ENCODE data around the gene CREB5. TPM values are rescaled to one million over a fixed set of nuclear protein-coding genes. Genes with fewer than 3 reads are reported as not detected.

Gene CREB5
- total and polyA plus RNA-seq, 2 donors (not counting 3 experiments of a cell fraction or from before 2014, with no cell fraction given): 19.6 to 28.4 TPM

- TF ChIP-seq MAX (IDR thresholded peaks at IDR 0.05; ENCODE audit: insufficient read depth, insufficient read length) (no peak), MYC (IDR thresholded peaks at IDR 0.05; ENCODE audit: low read depth, low read length) (no peak)
- no peaks in the 10 kb centered on the region for H3K27me3 ChIP-seq (ENCODE audit: control insufficient read depth in 2 of 2, insufficient read depth in 2 of 2, low read length in 2 of 2)
- H3K79me2 ChIP-seq (ENCODE audit: control insufficient read depth, insufficient read depth, low read length): no peaks in the 10 kb centered on the region
- no TSS peak for BruUV-seq (replicated peaks)
- no peak overlapping the region for H3K9ac ChIP-seq (replicated peaks; ENCODE audit: extremely low read depth, insufficient read depth, low read length)
- no peaks in the 10 kb centered on the region for H3K36me3 ChIP-seq (ENCODE audit: control insufficient read depth in 2 of 2, extremely low read depth in 1 of 2, insufficient read depth in 2 of 2, low read length in 2 of 2)
- peaks cover 14% of the 10 kb centered on the region for H3K4me1 ChIP-seq (ENCODE audit: control insufficient read depth, extremely low read depth, insufficient read depth, low read length)
- intact Hi-C loops (cut with micrococcal nuclease) (no loop called here), dilution Hi-C loops (cut with MboI; ENCODE audit: extremely low pct_ligation_motif_present, low sequenced_read_pairs) (no loop called here)
- no peak for FAIRE-seq
- no peaks in the 10 kb centered on the region for H3K9me1 ChIP-seq (replicated peaks; ENCODE audit: control insufficient read depth, extremely low read depth, insufficient read depth, low read length)
- no peaks in the 10 kb centered on the region for H4K20me1 ChIP-seq (replicated peaks; ENCODE audit: control insufficient read depth, extremely low read depth, insufficient read depth, low read length)
- ChIA-PET CTCF (no interaction called here), POLR2A (no interaction called here)
- DNase-seq (ENCODE audit: low read depth, low spot score): no peak
- no peak overlapping the region for H3K4me3 ChIP-seq (replicated peaks in 1 of 3; ENCODE audit: insufficient read depth in 1 of 3, low read depth in 1 of 3, low read length in 3 of 3)
- no peak overlapping the region for H3K4me2 ChIP-seq (ENCODE audit: insufficient read depth, low read length)
- no peaks in the 10 kb centered on the region for H3K9me3 ChIP-seq (replicated peaks; ENCODE audit: control insufficient read depth, insufficient read depth, low read length)
- H2AFZ ChIP-seq (ENCODE audit: low read depth, low read length): no peak overlapping the region
- no peak overlapping the region for H3K27ac ChIP-seq (ENCODE audit: insufficient read depth, low read depth, low read length)
These were observed 362.1 kb downstream of the CREB5 start for GRCh38 chr7:28774261-28774988.

DNA sequence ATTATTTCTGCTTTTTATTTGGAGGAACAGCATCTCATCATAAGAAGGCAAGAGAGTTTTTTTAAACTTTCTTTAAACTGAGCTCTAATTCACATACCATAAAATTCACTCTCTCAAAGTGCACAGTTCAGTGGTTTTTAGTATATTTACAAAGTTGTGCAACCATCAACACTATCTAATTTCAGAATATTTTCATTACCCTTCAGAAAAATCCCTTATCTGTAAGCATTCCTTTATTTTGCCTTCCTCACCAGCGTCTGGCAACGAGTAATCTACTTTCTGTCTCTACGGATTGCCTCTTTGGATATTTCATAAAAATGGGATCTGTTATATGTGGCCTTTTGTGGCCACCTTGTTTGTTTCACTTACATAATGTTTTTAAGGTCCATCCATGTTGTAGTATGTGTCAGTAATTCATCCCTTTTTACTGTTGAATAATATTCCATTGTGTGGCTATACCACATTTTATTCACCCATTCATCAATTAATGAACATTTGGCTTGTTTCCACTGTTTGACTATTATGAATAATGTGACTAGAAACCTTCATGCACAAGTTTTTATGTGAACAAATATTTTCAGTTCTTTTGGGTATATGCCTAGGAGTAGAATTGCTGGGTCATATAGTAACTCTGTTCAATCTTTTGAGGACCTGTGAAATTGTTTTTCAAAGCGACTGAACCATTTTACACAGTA is 364.3 kb downstream of the CREB5 start:
- FAIRE-seq (no peak), DNase-seq (ENCODE audit: low read depth, low spot score) (no peak)
- ChIA-PET POLR2A (no interaction called here), CTCF (no interaction called here)
- dilution Hi-C loops (cut with MboI; ENCODE audit: extremely low pct_ligation_motif_present, low sequenced_read_pairs): no loop called here
- H2AFZ ChIP-seq (ENCODE audit: low read depth, low read length): no peak overlapping the region
- no peaks in the 10 kb centered on the region for H4K20me1 ChIP-seq (replicated peaks; ENCODE audit: control insufficient read depth, extremely low read depth, insufficient read depth, low read length)
- intact Hi-C loops (cut with micrococcal nuclease): no loop called here
- BruUV-seq (replicated peaks): no TSS peak
- H3K4me2 ChIP-seq (ENCODE audit: insufficient read depth, low read length): no peak overlapping the region
- H3K4me3 ChIP-seq (replicated peaks in 1 of 3; ENCODE audit: insufficient read depth in 1 of 3, low read depth in 1 of 3, low read length in 3 of 3): no peak overlapping the region
- H3K9me1 ChIP-seq (replicated peaks; ENCODE audit: control insufficient read depth, extremely low read depth, insufficient read depth, low read length): no peaks in the 10 kb centered on the region
- H3K27me3 ChIP-seq (ENCODE audit: control insufficient read depth in 2 of 2, insufficient read depth in 2 of 2, low read length in 2 of 2): no peaks in the 10 kb centered on the region
- no peaks in the 10 kb centered on the region for H3K79me2 ChIP-seq (ENCODE audit: control insufficient read depth, insufficient read depth, low read length)
- H3K4me1 ChIP-seq (ENCODE audit: control insufficient read depth, extremely low read depth, insufficient read depth, low read length): peaks cover 14% of the 10 kb centered on the region
- H3K27ac ChIP-seq (ENCODE audit: insufficient read depth, low read depth, low read length): no peak overlapping the region
- no peak overlapping the region for H3K9ac ChIP-seq (replicated peaks; ENCODE audit: extremely low read depth, insufficient read depth, low read length)
- no peaks in the 10 kb centered on the region for H3K9me3 ChIP-seq (replicated peaks; ENCODE audit: control insufficient read depth, insufficient read depth, low read length)
- TF ChIP-seq EZH2 (IDR thresholded peaks at IDR 0.05; ENCODE audit: borderline replicate concordance, low read depth, low read length, severe bottlenecking) (no peak), GATA2 (IDR thresholded peaks at IDR 0.05; ENCODE audit: insufficient read depth, insufficient read length, low read depth, low read length) (no peak), MYC (IDR thresholded peaks at IDR 0.05; ENCODE audit: low read depth, low read length) (no peak), CTCF (IDR thresholded peaks at IDR 0.05; ENCODE audit: extremely low read depth in 1 of 2, insufficient read depth in 1 of 2, low read depth in 1 of 2, low read length in 2 of 2) (no peak), MAX (IDR thresholded peaks at IDR 0.05; ENCODE audit: insufficient read depth, insufficient read length) (no peak), POLR2A (IDR thresholded peaks at IDR 0.05; ENCODE audit: low read depth, low read length) (no peak), JUN (IDR thresholded peaks at IDR 0.05; ENCODE audit: borderline replicate concordance, insufficient read depth, insufficient read length, low read depth) (no peak), FOS (IDR thresholded peaks at IDR 0.05; ENCODE audit: borderline replicate concordance, insufficient read depth, low read length) (no peak), POLR2AphosphoS5 (IDR thresholded peaks at IDR 0.05; ENCODE audit: insufficient read depth, low read depth, low read length) (no peak)
- H3K36me3 ChIP-seq (ENCODE audit: control insufficient read depth in 2 of 2, extremely low read depth in 1 of 2, insufficient read depth in 2 of 2, low read length in 2 of 2): no peaks in the 10 kb centered on the region

All from endothelial cell of umbilical vein (primary cell).